ACC112 (cell line): Measurements from ENCODE around the gene RASL11B.

Experiments
- H2AFZ ChIP-seq: fragments of 200-600 bp; sonication (generic); one replicate; pipeline ENCODE4 v1.6.0; 2017; ENCODE audit warnings: antibody characterized with exemption, low read length; ENCODE audit not compliant: unreplicated experiment
- H3K27ac ChIP-seq: fragments of 200-600 bp; sonication (generic); 2 replicates; pipeline ENCODE4 v1.5.1; 2014; ENCODE audit warnings: low read depth, mild to moderate bottlenecking, antibody characterized with exemption, low read length, moderate library complexity
- H3K27me3 ChIP-seq: fragments of 200-600 bp; sonication (generic); 2 replicates; pipeline ENCODE4 v1.6.1; 2014; ENCODE audit warnings: mild to moderate bottlenecking, antibody characterized with exemption, low read length, moderate library complexity, mixed read lengths; ENCODE audit not compliant: insufficient read depth
- H3K36me3 ChIP-seq: fragments of 200-600 bp; sonication (generic); 2 replicates; pipeline ENCODE4 v1.6.1; 2016; ENCODE audit warnings: mild to moderate bottlenecking, antibody characterized with exemption, low read length, moderate library complexity, mixed read lengths; ENCODE audit not compliant: insufficient read depth
- H3K4me1 ChIP-seq: fragments of 200-600 bp; sonication (generic); one replicate; pipeline ENCODE4 v1.6.1; 2016; ENCODE audit warnings: low read length, mixed read lengths; ENCODE audit not compliant: insufficient read depth, unreplicated experiment, control insufficient read depth
- H3K4me3 ChIP-seq: fragments of 200-600 bp; sonication (generic); 2 replicates; pipeline ENCODE4 v1.5.1; 2014; ENCODE audit warnings: mild to moderate bottlenecking, low read depth, low read length
- H3K79me2 ChIP-seq: fragments of 200-600 bp; sonication (generic); one replicate; pipeline ENCODE4 v1.6.0; 2016; ENCODE audit warnings: low read length; ENCODE audit not compliant: control insufficient read depth, unreplicated experiment, insufficient read depth

Gene RASL11B

GRCh38 chr4:52914051-52914605 is 52.0 kb downstream of the RASL11B start:
- peaks cover 13% of the 10 kb centered on the region for H3K4me1 ChIP-seq
- H3K4me3 ChIP-seq: no peak overlapping the region
- H3K79me2 ChIP-seq: no peaks in the 10 kb centered on the region
- no peaks in the 10 kb centered on the region for H3K27me3 ChIP-seq
- no peak overlapping the region for H2AFZ ChIP-seq
- no peak overlapping the region for H3K27ac ChIP-seq
- no peaks in the 10 kb centered on the region for H3K36me3 ChIP-seq

DNA sequence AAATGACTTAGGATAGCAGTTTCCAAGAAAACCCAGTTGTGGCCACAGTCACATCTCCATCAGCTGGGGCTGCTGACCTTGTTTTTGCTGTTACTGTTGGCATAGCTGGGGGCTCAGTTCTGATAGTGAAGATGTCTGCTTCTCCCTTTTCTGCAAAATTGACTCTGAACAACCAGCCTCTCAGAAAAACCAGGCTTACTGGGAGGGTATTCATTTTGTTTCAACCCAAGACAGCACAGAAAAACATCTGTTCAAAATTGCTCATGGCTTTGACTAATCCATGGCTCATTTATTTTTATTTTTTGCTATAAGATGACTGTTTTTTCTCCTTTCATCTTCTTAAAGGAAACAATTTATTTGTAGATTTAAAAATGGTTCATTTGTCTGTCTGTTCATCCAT is 53.1 kb downstream of the RASL11B start:
- H2AFZ ChIP-seq: no peak overlapping the region
- no peaks in the 10 kb centered on the region for H3K27me3 ChIP-seq
- peaks cover 13% of the 10 kb centered on the region for H3K4me1 ChIP-seq
- H3K79me2 ChIP-seq: no peaks in the 10 kb centered on the region
- H3K4me3 ChIP-seq: no peak overlapping the region
- H3K36me3 ChIP-seq: no peaks in the 10 kb centered on the region
- no peak overlapping the region for H3K27ac ChIP-seq

DNA sequence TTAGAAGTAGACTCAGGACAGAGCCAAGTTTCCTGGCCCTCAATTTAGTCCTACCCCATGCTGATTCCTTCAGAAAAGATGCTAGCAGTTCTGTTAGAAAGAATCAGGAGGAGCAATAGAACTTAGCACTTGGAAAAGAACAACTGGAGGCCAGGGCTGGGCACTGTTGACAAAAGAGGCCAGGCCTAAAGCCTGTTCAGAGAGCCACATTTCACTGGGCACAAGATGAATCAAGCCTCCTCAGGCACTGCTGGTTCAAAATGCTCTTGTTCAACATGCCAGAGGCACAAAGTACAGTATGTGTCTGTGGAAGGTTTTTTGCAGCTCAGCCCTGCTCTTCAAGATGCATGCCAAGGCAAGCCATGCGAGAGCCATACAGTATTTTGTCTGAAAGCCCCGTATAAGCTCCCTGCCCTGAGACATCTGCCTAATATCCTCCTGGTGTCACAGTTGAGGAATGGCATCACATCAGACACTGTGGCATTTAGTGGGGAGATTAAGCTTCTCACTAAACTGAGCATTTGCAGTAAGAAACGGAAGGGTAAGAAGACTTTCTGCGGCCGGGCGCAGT is 53.7 kb downstream of the RASL11B start:
- no peak overlapping the region for H3K4me3 ChIP-seq
- H3K36me3 ChIP-seq: no peaks in the 10 kb centered on the region
- peaks cover 13% of the 10 kb centered on the region for H3K4me1 ChIP-seq
- no peak overlapping the region for H2AFZ ChIP-seq
- no peaks in the 10 kb centered on the region for H3K79me2 ChIP-seq
- no peaks in the 10 kb centered on the region for H3K27me3 ChIP-seq
- no peak overlapping the region for H3K27ac ChIP-seq
